Measurements from ENCODE around the gene SPATS2L.

SPATS2L gene

GRCh38 chr2:200350850-200351285, 44.4 kb downstream of the SPATS2L start:
- peak; percentile 94 for DNase-seq (ENCODE audit: low read depth)

- DNase-seq (ENCODE audit: low read depth), result no peak
Measured at GRCh38 chr2:200351815-200352214, 45.3 kb downstream of the SPATS2L start.

- peak; percentile 78 for DNase-seq (ENCODE audit: low read depth)
Measured at GRCh38 chr2:200352636-200353035, 46.1 kb downstream of the SPATS2L start.

GRCh38 chr2:200353120-200353519, 46.6 kb downstream of the SPATS2L start:
- DNase-seq (ENCODE audit: low read depth), result no peak

GRCh38 chr2:200353874-200354273, 47.4 kb downstream of the SPATS2L start:
- no peak for DNase-seq (ENCODE audit: low read depth)

GRCh38 chr2:200354833-200355751, 48.6 kb downstream of the SPATS2L start:
- no peak for DNase-seq (ENCODE audit: low read depth)

- DNase-seq (ENCODE audit: low read depth), result no peak
Measured at GRCh38 chr2:200356321-200356720, 49.8 kb downstream of the SPATS2L start.

- peak; percentile 70 for DNase-seq (ENCODE audit: low read depth)
Measured at GRCh38 chr2:200356857-200357384, 50.4 kb downstream of the SPATS2L start.

- no peak for DNase-seq (ENCODE audit: low read depth)
Measured at GRCh38 chr2:200357845-200358244, 51.4 kb downstream of the SPATS2L start.

- no peak for DNase-seq (ENCODE audit: low read depth)
Measured at GRCh38 chr2:200359552-200359951, 53.1 kb downstream of the SPATS2L start.

GRCh38 chr2:200360364-200360763, 53.9 kb downstream of the SPATS2L start:
- DNase-seq (ENCODE audit: low read depth), result no peak

GRCh38 chr2:200362202-200362917, 55.9 kb downstream of the SPATS2L start:
- no peak for DNase-seq (ENCODE audit: low read depth)

- no peak for DNase-seq (ENCODE audit: low read depth)
Measured at GRCh38 chr2:200363279-200363678, 56.8 kb downstream of the SPATS2L start.

GRCh38 chr2:200364142-200364541, 57.6 kb downstream of the SPATS2L start:
- no peak for DNase-seq (ENCODE audit: low read depth)

GRCh38 chr2:200364620-200365019, 58.1 kb downstream of the SPATS2L start:
- no peak for DNase-seq (ENCODE audit: low read depth)

GRCh38 chr2:200365209-200365608, 58.7 kb downstream of the SPATS2L start:
- no peak for DNase-seq (ENCODE audit: low read depth)

GRCh38 chr2:200367155-200367554, 60.7 kb downstream of the SPATS2L start:
- DNase-seq (ENCODE audit: low read depth), result peak; percentile 63

GRCh38 chr2:200369886-200370285, 63.4 kb downstream of the SPATS2L start:
- no peak for DNase-seq (ENCODE audit: low read depth)

- DNase-seq (ENCODE audit: low read depth), result no peak
Measured at GRCh38 chr2:200373231-200373630, 66.7 kb downstream of the SPATS2L start.

GRCh38 chr2:200373973-200374416, 67.5 kb downstream of the SPATS2L start:
- DNase-seq (ENCODE audit: low read depth), result no peak

- no peak for DNase-seq (ENCODE audit: low read depth)
Measured at GRCh38 chr2:200376513-200377354, 70.2 kb downstream of the SPATS2L start.

Data from iris pigment epithelial cell (primary cell).